Measurements from ENCODE around the gene ASB13. TPM values are rescaled to one million over a fixed set of nuclear protein-coding genes. Genes with fewer than 3 reads are reported as not detected.

Gene ASB13
- total and polyA plus RNA-seq, 2 donors from 2014 or later: 47.7 to 95.1 TPM

GRCh38 chr10:5640501-5640900 lies 25.9 kb downstream of the ASB13 start:
- Histone ChIP-seq H3K9me3 (ENCODE audit: control insufficient read depth in 2 of 3, insufficient read depth in 1 of 3, low read length in 3 of 3) (no peaks in the 10 kb centered on the region), H3K36me3 (ENCODE audit: control insufficient read depth in 2 of 3, insufficient read depth in 3 of 3, low read length in 3 of 3) (peaks cover 0 to 45% (median 23%) of the 10 kb centered on the region in 3 donors), H3K4me1 (ENCODE audit: control insufficient read depth in 2 of 3, insufficient read depth in 2 of 3, low read depth in 1 of 3, low read length in 3 of 3) (peaks cover 0 to 10% (median under 1%) of the 10 kb centered on the region in 3 donors), H3K27me3 (ENCODE audit: control insufficient read depth, insufficient read depth, low read length) (no peaks in the 10 kb centered on the region), H3K4me3 (ENCODE audit: low read length in 3 of 3) (no peak overlapping the region), H3K27ac (ENCODE audit: low read depth in 2 of 2, low read length in 2 of 2) (no peak overlapping the region), H3K9ac (ENCODE audit: low read length in 3 of 3) (no peak overlapping the region)
- peak in 1 of 5 donors; percentile 59 for DNase-seq
- FAIRE-seq: no peak
- TF ChIP-seq CTCF (IDR thresholded peaks at IDR 0.05; ENCODE audit: borderline replicate concordance, extremely low read depth, insufficient read depth): no peak
- intact Hi-C loops (cut with DNase I): no loop called here

GRCh38 chr10:5640036-5640435 lies 26.4 kb downstream of the ASB13 start:
- Histone ChIP-seq H3K27ac (ENCODE audit: low read depth in 2 of 2, low read length in 2 of 2) (no peak overlapping the region), H3K9ac (ENCODE audit: low read length in 3 of 3) (no peak overlapping the region), H3K9me3 (ENCODE audit: control insufficient read depth in 2 of 3, insufficient read depth in 1 of 3, low read length in 3 of 3) (no peaks in the 10 kb centered on the region), H3K27me3 (ENCODE audit: control insufficient read depth, insufficient read depth, low read length) (no peaks in the 10 kb centered on the region), H3K36me3 (ENCODE audit: control insufficient read depth in 2 of 3, insufficient read depth in 3 of 3, low read length in 3 of 3) (peaks cover 0 to 45% (median 23%) of the 10 kb centered on the region in 3 donors), H3K4me3 (ENCODE audit: low read length in 3 of 3) (no peak overlapping the region), H3K4me1 (ENCODE audit: control insufficient read depth in 2 of 3, insufficient read depth in 2 of 3, low read depth in 1 of 3, low read length in 3 of 3) (peaks cover 0 to 8% (median 0%) of the 10 kb centered on the region in 3 donors)
- FAIRE-seq: no peak
- intact Hi-C loops (cut with DNase I): no loop called here
- DNase-seq: peak in 1 of 5 donors; percentile 43
- TF ChIP-seq CTCF (IDR thresholded peaks at IDR 0.05; ENCODE audit: borderline replicate concordance, extremely low read depth, insufficient read depth): no peak

- FAIRE-seq: no peak
- H3K9ac ChIP-seq (ENCODE audit: low read length in 3 of 3): no peak overlapping the region
- H3K27ac ChIP-seq (ENCODE audit: low read depth in 2 of 2, low read length in 2 of 2): no peak overlapping the region
- H3K9me3 ChIP-seq (ENCODE audit: control insufficient read depth in 2 of 3, insufficient read depth in 1 of 3, low read length in 3 of 3): no peaks in the 10 kb centered on the region
- peak in 1 of 5 donors; percentile 63 for DNase-seq
- intact Hi-C loops (cut with DNase I): no loop called here
- H3K4me1 ChIP-seq (ENCODE audit: control insufficient read depth in 2 of 3, insufficient read depth in 2 of 3, low read depth in 1 of 3, low read length in 3 of 3): peaks cover 0 to 4% (median 0%) of the 10 kb centered on the region in 3 donors
- H3K36me3 ChIP-seq (ENCODE audit: control insufficient read depth in 2 of 3, insufficient read depth in 3 of 3, low read length in 3 of 3): peaks cover 0 to 43% (median 21%) of the 10 kb centered on the region in 3 donors
- no peaks in the 10 kb centered on the region for H3K27me3 ChIP-seq (ENCODE audit: control insufficient read depth, insufficient read depth, low read length)
- H3K4me3 ChIP-seq (ENCODE audit: low read length in 3 of 3): no peak overlapping the region
- TF ChIP-seq CTCF (IDR thresholded peaks at IDR 0.05; ENCODE audit: borderline replicate concordance, extremely low read depth, insufficient read depth): no peak
Observed at GRCh38 chr10:5639066-5639465, 27.3 kb downstream of the ASB13 start.

- Histone ChIP-seq H3K27me3 (ENCODE audit: control insufficient read depth, insufficient read depth, low read length) (no peaks in the 10 kb centered on the region), H3K36me3 (ENCODE audit: control insufficient read depth in 2 of 3, insufficient read depth in 3 of 3, low read length in 3 of 3) (peaks cover 0 to 40% (median 21%) of the 10 kb centered on the region in 3 donors), H3K27ac (ENCODE audit: low read depth in 2 of 2, low read length in 2 of 2) (no peak overlapping the region), H3K4me1 (ENCODE audit: control insufficient read depth in 2 of 3, insufficient read depth in 2 of 3, low read depth in 1 of 3, low read length in 3 of 3) (no peaks in the 10 kb centered on the region), H3K4me3 (ENCODE audit: low read length in 3 of 3) (no peak overlapping the region), H3K9ac (ENCODE audit: low read length in 3 of 3) (no peak overlapping the region), H3K9me3 (ENCODE audit: control insufficient read depth in 2 of 3, insufficient read depth in 1 of 3, low read length in 3 of 3) (no peaks in the 10 kb centered on the region)
- FAIRE-seq: no peak
- intact Hi-C loops (cut with DNase I): no loop called here
- DNase-seq: peak in 1 of 5 donors; percentile 64
- no peak for TF ChIP-seq CTCF (IDR thresholded peaks at IDR 0.05; ENCODE audit: borderline replicate concordance, extremely low read depth, insufficient read depth)
Observed at GRCh38 chr10:5638494-5638893, 27.9 kb downstream of the ASB13 start.

Data from kidney (tissue), 14 donors.